IMR-90 (cell line): ENCODE measurements around the gene RFX2. TPM values are rescaled to one million over a fixed set of nuclear protein-coding genes. Genes with fewer than 3 reads are reported as not detected.

ENCODE experiments used
- ATAC-seq: fragments of 200-7000 bp; cut with Tn5 transposase; 2 replicates; pipeline ENCODE4 v1.9.1; 2020; ENCODE audit warnings: low read depth, mild to moderate bottlenecking, moderate library complexity
- BruUV-seq: library from RNA; stranded (reverse); fragments of 400-500 nt; replicated peaks from 2 replicates; lab custom pipeline; 2021; lab: Mats Ljungman, UMichigan
- CTCF ChIA-PET: fragments of 300-600 bp; formaldehyde crosslinking; extraction: SDS; loops from one replicate; lab custom pipeline; 2021; ENCODE audit warnings: antibody characterized with exemption; lab: Yijun Ruan, JAX
- POLR2A ChIA-PET: fragments of 300-600 bp; sonication (Branson Sonifier 250); formaldehyde crosslinking; loops from one replicate; lab custom pipeline; 2022; ENCODE audit warnings: antibody characterized with exemption; ENCODE audit not compliant: unreplicated experiment; lab: Charles Lee
- DNase-seq: peaks from one replicate; pipeline ENCODE4 v3.0.0; 2013
- H2AFZ ChIP-seq: replicated peaks from 2 replicates; pipeline ENCODE3; 2013; ENCODE audit warnings: low read length, mild to moderate bottlenecking; ENCODE audit not compliant: poor library complexity
- H2AK5ac ChIP-seq: 2 replicates; pipeline ENCODE4 v1.6.1; 2013; ENCODE audit warnings: low read depth, low read length, inconsistent platforms
- H2AK9ac ChIP-seq: replicated peaks from 2 replicates; pipeline ENCODE3; 2013; ENCODE audit warnings: mild to moderate bottlenecking, low read depth, low read length, moderate library complexity; ENCODE audit not compliant: poor library complexity
- H2BK120ac ChIP-seq: 2 replicates; pipeline ENCODE4 v1.6.1; 2013; ENCODE audit warnings: low read depth, low read length, inconsistent platforms
- H2BK15ac ChIP-seq: 3 replicates; pipeline ENCODE4 v1.6.1; 2013; ENCODE audit warnings: low read depth, low read length, inconsistent platforms
- H2BK20ac ChIP-seq: 2 replicates; pipeline ENCODE4 v1.6.1; 2013; ENCODE audit warnings: low read depth, mild to moderate bottlenecking, inconsistent platforms, low read length, moderate library complexity
- H2BK5ac ChIP-seq: 2 replicates; pipeline ENCODE4 v1.6.1; 2013; ENCODE audit warnings: mild to moderate bottlenecking, low read depth, low read length, inconsistent platforms; ENCODE audit not compliant: poor library complexity, severe bottlenecking
- H3K14ac ChIP-seq: replicated peaks from 2 replicates; pipeline ENCODE4 v1.6.1; 2013; ENCODE audit warnings: low read depth, low read length, inconsistent platforms
- H3K18ac ChIP-seq: 2 replicates; pipeline ENCODE4 v1.6.1; 2013; ENCODE audit warnings: low read depth, low read length, control low read depth
- H3K23ac ChIP-seq: 2 replicates; pipeline ENCODE4 v1.6.1; 2013; ENCODE audit warnings: low read depth, low read length, inconsistent platforms
- H3K27ac ChIP-seq: 2 replicates; pipeline ENCODE4 v1.5.1; 2013; ENCODE audit warnings: mild to moderate bottlenecking, control low read depth, low read length; ENCODE audit not compliant: insufficient read depth
- H3K27me3 ChIP-seq: 2 replicates; pipeline ENCODE4 v1.6.1; 2013; ENCODE audit warnings: low read length; ENCODE audit not compliant: control insufficient read depth, insufficient read depth
- H3K36me3 ChIP-seq: 2 replicates; pipeline ENCODE4 v1.6.1; 2013; ENCODE audit warnings: low read length, mixed read lengths; ENCODE audit not compliant: control insufficient read depth, insufficient read depth
- H3K4ac ChIP-seq: 2 replicates; pipeline ENCODE4 v1.6.1; 2013; ENCODE audit warnings: low read depth, low read length, inconsistent platforms
- H3K4me1 ChIP-seq: 2 replicates; pipeline ENCODE4 v1.6.1; 2013; ENCODE audit warnings: low read length, mixed read lengths; ENCODE audit not compliant: control insufficient read depth, insufficient read depth
- H3K4me2 ChIP-seq: 2 replicates; pipeline ENCODE4 v1.6.1; 2013; ENCODE audit warnings: low read depth, mild to moderate bottlenecking, control low read depth, low read length, moderate library complexity
- H3K4me3 ChIP-seq: 2 replicates; pipeline ENCODE4 v1.5.1; 2013; ENCODE audit warnings: low read depth, mild to moderate bottlenecking, control low read depth, low read length, moderate library complexity; ENCODE audit not compliant: insufficient read depth
- H3K56ac ChIP-seq: 2 replicates; pipeline ENCODE4 v1.6.1; 2013; ENCODE audit warnings: low read length, inconsistent platforms; ENCODE audit not compliant: insufficient read depth; ENCODE audit errors: extremely low read depth
- H3K79me1 ChIP-seq, 2 experiments: 2 replicates each; pipeline ENCODE4 v1.6.1; 2013; ENCODE audit warnings: low read length in 2 of 2, inconsistent platforms in 1 of 2, low read depth in 1 of 2
- H3K9ac ChIP-seq: 2 replicates; pipeline ENCODE4 v1.6.1; 2013; ENCODE audit warnings: low read depth, low read length, control low read depth
- H3K9me1 ChIP-seq: 2 replicates; pipeline ENCODE4 v1.6.1; 2013; ENCODE audit warnings: low read length, inconsistent platforms; ENCODE audit not compliant: insufficient read depth
- H3K9me3 ChIP-seq: 2 replicates; pipeline ENCODE4 v1.6.1; 2013; ENCODE audit warnings: low read length; ENCODE audit not compliant: control insufficient read depth, insufficient read depth
- H4K20me1 ChIP-seq: 2 replicates; pipeline ENCODE4 v1.6.1; 2013; ENCODE audit warnings: low read length, inconsistent platforms; ENCODE audit not compliant: insufficient read depth
- H4K5ac ChIP-seq: 2 replicates; pipeline ENCODE4 v1.6.1; 2013; ENCODE audit warnings: mild to moderate bottlenecking, low read depth, low read length, control low read depth
- H4K8ac ChIP-seq, 2 experiments: 2 replicates each; pipeline ENCODE4 v1.6.1; 2013; ENCODE audit warnings: low read depth in 2 of 2, low read length in 2 of 2, control low read depth in 1 of 2, inconsistent platforms in 1 of 2
- H4K91ac ChIP-seq: 2 replicates; pipeline ENCODE4 v1.6.1; 2013; ENCODE audit warnings: low read depth, low read length, inconsistent platforms; ENCODE audit not compliant: insufficient read depth
- NFE2L2 ChIP-seq: fragments of 150-350 bp; IDR thresholded peaks from 2 replicates; pipeline ENCODE4 v1.6.1; 2016; ENCODE audit warnings: low read depth, mild to moderate bottlenecking, low read length
- POLR2A ChIP-seq: IDR thresholded peaks from 2 replicates; pipeline ENCODE4 v1.6.1; 2012; ENCODE audit warnings: mild to moderate bottlenecking, low read depth, low read length
- WGBS, 2 experiments: methylation state at CpG; one replicate each; pipeline versions ENCODE4 v1.1.5 to v1.1.7; 2013; ENCODE audit warnings: missing lambda C conversion rate in 2 of 2; ENCODE audit not compliant: insufficient read length in 1 of 2; ENCODE audit errors: extremely low coverage in 2 of 2; 5-methylcytosine and 5-hydroxymethylcytosine counted together
- dilution Hi-C: fragments of 300-500 bp; cut with HindIII; formaldehyde crosslinking; loops from one replicate; pipeline ENCODE4 v1.14.3; 2018; ENCODE audit warnings: low sequenced_read_pairs; ENCODE audit not compliant: unreplicated experiment
- in situ Hi-C: fragments of 300-500 bp; cut with MboI; formaldehyde crosslinking; loops from 3 replicates; pipeline ENCODE4 v1.14.3; 2019; ENCODE audit warnings: low sequenced_read_pairs, inconsistent platforms, mixed read lengths
- intact Hi-C: fragments of 100-400 bp; cut with micrococcal nuclease; formaldehyde crosslinking; loops from 2 replicates; pipeline ENCODE4 v1.10.0; 2022
- polyA plus RNA-seq, 3 experiments: library from polyadenylated mRNA; depleted of rRNA; stranded (reverse); fragments of >200 nt; gene quantifications; 2 replicates each; pipeline ENCODE4 v1.2.3, GENCODE V29; 2012; ENCODE audit warnings: low replicate concordance in 1 of 3
- total RNA-seq: library from RNA; depleted of rRNA; stranded (reverse); fragments of >200 nt; gene quantifications from 2 replicates; pipeline ENCODE4 v1.2.3, GENCODE V29; 2012

Gene RFX2
- total and polyA plus RNA-seq, 2 of the 4 experiments (the other 2 are of a cell fraction), result 2.2 to 4.9 TPM

DNA sequence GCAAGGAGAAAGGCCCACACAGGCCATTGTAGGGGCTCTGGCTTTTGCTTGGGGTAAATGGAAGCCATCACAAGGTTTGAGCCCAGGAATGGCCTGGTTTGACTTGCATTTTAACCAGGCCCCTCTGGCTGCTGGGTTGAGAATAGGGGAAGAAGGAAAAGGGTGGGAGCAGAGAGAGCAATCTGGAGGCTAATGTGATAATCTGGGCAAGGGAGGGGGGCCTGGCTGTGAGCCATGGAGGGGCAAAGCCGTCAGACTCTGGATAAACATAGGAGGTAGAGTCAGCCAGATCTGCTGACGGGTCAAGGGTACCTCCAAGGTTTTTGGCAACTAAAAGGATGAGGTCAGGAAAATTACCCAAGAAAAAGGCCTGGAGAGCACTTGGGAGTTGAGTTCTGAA lies 41.6 kb downstream of the RFX2 start:
- no peak overlapping the region for H2BK15ac ChIP-seq
- H2BK20ac ChIP-seq, result no peak overlapping the region
- H3K23ac ChIP-seq, result no peak overlapping the region
- ChIA-PET CTCF (interaction anchor here (0.8 kb wide), 1 partner anchor 33 kb away, joined by 3 read pairs; no protein-coding TSS in a partner anchor), POLR2A (no interaction called here)
- H4K8ac ChIP-seq, result no peak overlapping the region
- 0 out of 2 replicates have a peak, but pooled peaks cover 3% of the 10 kb centered on the region for H4K20me1 ChIP-seq
- no peak overlapping the region for H3K56ac ChIP-seq
- no peak overlapping the region for H2AK5ac ChIP-seq
- H2BK5ac ChIP-seq, result no peak overlapping the region
- H2BK120ac ChIP-seq, result no peak overlapping the region
- dilution Hi-C loops, result no loop called here
- intact Hi-C loops, result no loop called here
- H3K9me1 ChIP-seq, result peaks cover 9% of the 10 kb centered on the region; the same call in 1 of the 2 replicates
- H3K9me3 ChIP-seq, result no peaks in the 10 kb centered on the region
- no peak overlapping the region for H3K4me3 ChIP-seq
- H3K36me3 ChIP-seq, result no peaks in the 10 kb centered on the region
- no peak overlapping the region for H2AFZ ChIP-seq
- no peak overlapping the region for H3K9ac ChIP-seq
- H3K14ac ChIP-seq, result no peak overlapping the region
- no peak overlapping the region for H3K4ac ChIP-seq
- H4K5ac ChIP-seq, result no peak overlapping the region
- no peaks in the 10 kb centered on the region for H3K27me3 ChIP-seq
- H3K79me1 ChIP-seq, result peaks cover 0 to 5% of the 10 kb centered on the region in 2 experiments; a peak in 2 of 4 replicates
- TF ChIP-seq NFE2L2 (no peak), POLR2A (no peak)
- DNase-seq (no peak), ATAC-seq (no peak)
- H2AK9ac ChIP-seq, result no peak overlapping the region
- in situ Hi-C loops, result no loop called here
- H3K27ac ChIP-seq, result no peak overlapping the region
- H3K4me2 ChIP-seq, result no peak overlapping the region
- WGBS, 2 experiments, result 52% methylated on average over 2 of the region's 2 CpGs; no CpG with 5 or more reads in 1 of the 2 experiments
- no peak overlapping the region for H4K91ac ChIP-seq
- BruUV-seq, result no TSS peak
- peaks cover 28% of the 10 kb centered on the region for H3K4me1 ChIP-seq
- no peak overlapping the region for H3K18ac ChIP-seq
